Measurements from ENCODE around the gene DMRT2.

The DMRT2 gene

GRCh38 chr9:1050125-1050895 is at the start of gene DMRT2:
TSS of gene DMRT2 (plus strand) at chr9:1050357. CDS start at chr9:1051614, 1,257 bp downstream.
- ChIA-PET POLR2A (interaction anchor here (1.3 kb wide), 1 partner anchor 13 kb away, joined by 4 read pairs; no protein-coding TSS in a partner anchor), CTCF (interaction anchor here (0.8 to 1.0 kb wide), 2 partner anchors 40 to 287 kb away, joined by 3 read pairs; no protein-coding TSS in a partner anchor)
- H3K27ac ChIP-seq (ENCODE audit: extremely low read depth, low read depth, low read length) = no peak within 1 kb of the TSS
- H3K9me3 ChIP-seq (ENCODE audit: control insufficient read depth, insufficient read depth, low read depth, low read length) = no peaks in the 10 kb centered on the region
- TF ChIP-seq ZNF571 (tag by site-specific recombination; IDR thresholded peaks at IDR 0.05) (no peak), ZNF624 (tag by site-specific recombination; IDR thresholded peaks at IDR 0.05) (no peak), ZNF837 (tag by site-specific recombination; IDR thresholded peaks at IDR 0.05) (no peak), ZSCAN23 (tag by site-specific recombination; IDR thresholded peaks at IDR 0.05) (no peak), ZNF76 (tag by site-specific recombination; IDR thresholded peaks at IDR 0.05; ENCODE audit: borderline replicate concordance, low read depth) (no peak), ZNF202 (tag by site-specific recombination; IDR thresholded peaks at IDR 0.05; ENCODE audit: borderline replicate concordance) (no peak), ZNF391 (tag by site-specific recombination; IDR thresholded peaks at IDR 0.05; ENCODE audit: borderline replicate concordance, low read depth) (no peak), ZNF248 (tag by site-specific recombination; IDR thresholded peaks at IDR 0.05) (no peak)
- TF ChIP-seq, protein P1, sequence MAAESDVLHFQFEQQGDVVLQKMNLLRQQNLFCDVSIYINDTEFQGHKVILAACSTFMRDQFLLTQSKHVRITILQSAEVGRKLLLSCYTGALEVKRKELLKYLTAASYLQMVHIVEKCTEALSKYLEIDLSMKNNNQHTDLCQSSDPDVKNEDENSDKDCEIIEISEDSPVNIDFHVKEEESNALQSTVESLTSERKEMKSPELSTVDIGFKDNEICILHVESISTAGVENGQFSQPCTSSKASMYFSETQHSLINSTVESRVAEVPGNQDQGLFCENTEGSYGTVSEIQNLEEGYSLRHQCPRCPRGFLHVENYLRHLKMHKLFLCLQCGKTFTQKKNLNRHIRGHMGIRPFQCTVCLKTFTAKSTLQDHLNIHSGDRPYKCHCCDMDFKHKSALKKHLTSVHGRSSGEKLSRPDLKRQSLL (tag by site-specific recombination; IDR thresholded peaks at IDR 0.05) = no peak
- no peaks in the 10 kb centered on the region for H3K4me1 ChIP-seq (ENCODE audit: control insufficient read depth, insufficient read depth, low read length)
- no peaks in the 10 kb centered on the region for H3K36me3 ChIP-seq (ENCODE audit: control insufficient read depth in 2 of 2, insufficient read depth in 1 of 2, low read length in 2 of 2)
- H3K4me3 ChIP-seq (ENCODE audit: low read depth, low read length) = peak within 1 kb of the TSS; percentile 40

DNA sequence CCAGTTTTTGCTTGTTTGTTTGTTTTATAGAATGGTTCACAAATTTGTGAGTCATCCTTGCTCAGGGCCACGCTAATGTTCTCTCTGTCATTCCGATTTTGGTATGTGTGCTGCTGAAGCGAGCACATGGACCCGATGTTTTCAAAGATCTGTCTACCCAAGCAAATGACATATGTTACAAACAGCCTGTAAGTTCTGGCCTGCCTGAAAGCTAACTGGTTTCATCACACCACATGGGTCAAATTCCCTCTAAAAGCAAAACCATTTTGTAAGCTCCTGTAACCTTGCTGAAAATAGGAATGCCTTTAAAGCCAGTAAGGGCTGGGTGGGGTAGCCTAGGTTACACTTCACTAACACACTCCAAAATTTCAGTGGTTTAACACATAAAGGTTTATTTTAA is 48.3 kb upstream of the DMRT2 start:
- Histone ChIP-seq H3K9me3 (ENCODE audit: control insufficient read depth, insufficient read depth, low read depth, low read length) (no peaks in the 10 kb centered on the region), H3K27ac (ENCODE audit: extremely low read depth, low read depth, low read length) (no peak overlapping the region), H3K4me1 (ENCODE audit: control insufficient read depth, insufficient read depth, low read length) (0 out of 2 replicates have a peak, but pooled peaks cover 2% of the 10 kb centered on the region), H3K4me3 (ENCODE audit: low read depth, low read length) (no peak overlapping the region), H3K36me3 (ENCODE audit: control insufficient read depth in 2 of 2, insufficient read depth in 1 of 2, low read length in 2 of 2) (no peaks in the 10 kb centered on the region)
- TF ChIP-seq ZNF621 (tag by site-specific recombination; IDR thresholded peaks at IDR 0.05) (no peak), REPIN1 (tag by site-specific recombination; IDR thresholded peaks at IDR 0.05; ENCODE audit: low read depth) (no peak), ZNF513 (tag by site-specific recombination; IDR thresholded peaks at IDR 0.05) (no peak), ZNF133 (tag by site-specific recombination; IDR thresholded peaks at IDR 0.05) (no peak), ZNF335 (tag by site-specific recombination; conservative IDR thresholded peaks at IDR 0.05) (no peak), GLIS2 (tag by site-specific recombination; IDR thresholded peaks at IDR 0.05) (no peak), ZNF23 (tag by site-specific recombination; IDR thresholded peaks at IDR 0.05; ENCODE audit: borderline replicate concordance) (no peak)
- ChIA-PET POLR2A (no interaction called here), CTCF (interaction anchor here (0.5 to 1.4 kb wide), 4 partner anchors 14 to 638 kb away, joined by 3 read pairs; no protein-coding TSS in a partner anchor)

- Histone ChIP-seq H3K4me3 (ENCODE audit: low read depth, low read length) (no peak overlapping the region), H3K27ac (ENCODE audit: extremely low read depth, low read depth, low read length) (no peak overlapping the region), H3K36me3 (ENCODE audit: control insufficient read depth in 2 of 2, insufficient read depth in 1 of 2, low read length in 2 of 2) (no peaks in the 10 kb centered on the region), H3K4me1 (ENCODE audit: control insufficient read depth, insufficient read depth, low read length) (0 out of 2 replicates have a peak, but pooled peaks cover 2% of the 10 kb centered on the region), H3K9me3 (ENCODE audit: control insufficient read depth, insufficient read depth, low read depth, low read length) (no peaks in the 10 kb centered on the region)
- CTCF ChIA-PET = interaction anchor here (0.6 to 1.7 kb wide), 9 partner anchors 8 to 611 kb away, joined by 3 to 7 read pairs (median 3); no protein-coding TSS in a partner anchor
- POLR2A ChIA-PET = interaction anchor here (0.6 kb wide), 2 partner anchors 55 to 67 kb away, joined by 3 to 5 read pairs; no protein-coding TSS in a partner anchor
- no peak for TF ChIP-seq ZNF596 (tag by site-specific recombination; IDR thresholded peaks at IDR 0.05)
- TF ChIP-seq, protein P2, sequence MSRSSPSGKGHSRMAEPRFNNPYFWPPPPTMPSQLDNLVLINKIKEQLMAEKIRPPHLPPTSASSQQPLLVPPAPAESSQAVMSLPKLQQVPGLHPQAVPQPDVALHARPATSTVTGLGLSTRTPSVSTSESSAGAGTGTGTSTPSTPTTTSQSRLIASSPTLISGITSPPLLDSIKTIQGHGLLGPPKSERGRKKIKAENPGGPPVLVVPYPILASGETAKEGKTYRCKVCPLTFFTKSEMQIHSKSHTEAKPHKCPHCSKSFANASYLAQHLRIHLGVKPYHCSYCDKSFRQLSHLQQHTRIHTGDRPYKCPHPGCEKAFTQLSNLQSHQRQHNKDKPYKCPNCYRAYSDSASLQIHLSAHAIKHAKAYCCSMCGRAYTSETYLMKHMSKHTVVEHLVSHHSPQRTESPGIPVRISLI (tag by site-specific recombination; IDR thresholded peaks at IDR 0.05) = no peak
- TF ChIP-seq ZNF677 (tag by site-specific recombination; IDR thresholded peaks at IDR 0.05) = no peak
- TF ChIP-seq ZNF777 (tag by site-specific recombination; IDR thresholded peaks at IDR 0.05; ENCODE audit: borderline replicate concordance) = no peak
- TF ChIP-seq ZNF747 (tag by site-specific recombination; IDR thresholded peaks at IDR 0.05) = no peak
- TF ChIP-seq, protein P3, sequence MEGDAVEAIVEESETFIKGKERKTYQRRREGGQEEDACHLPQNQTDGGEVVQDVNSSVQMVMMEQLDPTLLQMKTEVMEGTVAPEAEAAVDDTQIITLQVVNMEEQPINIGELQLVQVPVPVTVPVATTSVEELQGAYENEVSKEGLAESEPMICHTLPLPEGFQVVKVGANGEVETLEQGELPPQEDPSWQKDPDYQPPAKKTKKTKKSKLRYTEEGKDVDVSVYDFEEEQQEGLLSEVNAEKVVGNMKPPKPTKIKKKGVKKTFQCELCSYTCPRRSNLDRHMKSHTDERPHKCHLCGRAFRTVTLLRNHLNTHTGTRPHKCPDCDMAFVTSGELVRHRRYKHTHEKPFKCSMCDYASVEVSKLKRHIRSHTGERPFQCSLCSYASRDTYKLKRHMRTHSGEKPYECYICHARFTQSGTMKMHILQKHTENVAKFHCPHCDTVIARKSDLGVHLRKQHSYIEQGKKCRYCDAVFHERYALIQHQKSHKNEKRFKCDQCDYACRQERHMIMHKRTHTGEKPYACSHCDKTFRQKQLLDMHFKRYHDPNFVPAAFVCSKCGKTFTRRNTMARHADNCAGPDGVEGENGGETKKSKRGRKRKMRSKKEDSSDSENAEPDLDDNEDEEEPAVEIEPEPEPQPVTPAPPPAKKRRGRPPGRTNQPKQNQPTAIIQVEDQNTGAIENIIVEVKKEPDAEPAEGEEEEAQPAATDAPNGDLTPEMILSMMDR (tag by site-specific recombination; IDR thresholded peaks at IDR 0.05) = no peak
- TF ChIP-seq ZNF114 (tag by site-specific recombination; IDR thresholded peaks at IDR 0.05) = no peak
- no peak for TF ChIP-seq ZNF426 (tag by site-specific recombination; IDR thresholded peaks at IDR 0.05)
- no peak for TF ChIP-seq ZSCAN16 (tag by site-specific recombination; IDR thresholded peaks at IDR 0.05)
Measured at GRCh38 chr9:1002678-1003077, 47.5 kb upstream of the DMRT2 start.
